Measurements from ENCODE around the gene MLH1.
"Not testable (repeated sequence)": the region's sequence is repeated elsewhere in the genome, so short reads cannot be mapped to it uniquely, and the experiment has no call there.

Gene MLH1

DNA sequence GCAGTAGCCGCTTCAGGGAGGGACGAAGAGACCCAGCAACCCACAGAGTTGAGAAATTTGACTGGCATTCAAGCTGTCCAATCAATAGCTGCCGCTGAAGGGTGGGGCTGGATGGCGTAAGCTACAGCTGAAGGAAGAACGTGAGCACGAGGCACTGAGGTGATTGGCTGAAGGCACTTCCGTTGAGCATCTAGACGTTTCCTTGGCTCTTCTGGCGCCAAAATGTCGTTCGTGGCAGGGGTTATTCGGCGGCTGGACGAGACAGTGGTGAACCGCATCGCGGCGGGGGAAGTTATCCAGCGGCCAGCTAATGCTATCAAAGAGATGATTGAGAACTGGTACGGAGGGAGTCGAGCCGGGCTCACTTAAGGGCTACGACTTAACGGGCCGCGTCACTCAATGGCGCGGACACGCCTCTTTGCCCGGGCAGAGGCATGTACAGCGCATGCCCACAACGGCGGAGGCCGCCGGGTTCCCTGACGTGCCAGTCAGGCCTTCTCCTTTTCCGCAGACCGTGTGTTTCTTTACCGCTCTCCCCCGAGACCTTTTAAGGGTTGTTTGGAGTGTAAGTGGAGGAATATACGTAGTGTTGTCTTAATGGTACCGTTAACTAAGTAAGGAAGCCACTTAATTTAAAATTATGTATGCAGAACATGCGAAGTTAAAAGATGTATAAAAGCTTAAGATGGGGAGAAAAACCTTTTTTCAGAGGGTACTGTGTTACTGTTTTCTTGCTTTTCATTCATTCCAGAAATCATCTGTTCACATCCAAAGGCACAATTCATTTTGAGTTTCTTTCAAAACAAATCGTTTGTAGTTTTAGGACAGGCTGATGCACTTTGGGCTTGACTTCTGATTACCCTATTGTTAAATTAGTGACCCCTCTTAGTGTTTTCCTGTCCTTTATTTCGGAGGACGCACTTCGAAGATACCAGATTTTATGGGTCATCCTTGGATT, at the start of gene MLH1:
TSS of gene MLH1 (plus strand) at position 193 of the 958 bp plus-strand sequence. CDS start at position 223, 30 bp downstream.
- DNase-seq (ENCODE audit: low spot score), result peak; percentile 100

DNA sequence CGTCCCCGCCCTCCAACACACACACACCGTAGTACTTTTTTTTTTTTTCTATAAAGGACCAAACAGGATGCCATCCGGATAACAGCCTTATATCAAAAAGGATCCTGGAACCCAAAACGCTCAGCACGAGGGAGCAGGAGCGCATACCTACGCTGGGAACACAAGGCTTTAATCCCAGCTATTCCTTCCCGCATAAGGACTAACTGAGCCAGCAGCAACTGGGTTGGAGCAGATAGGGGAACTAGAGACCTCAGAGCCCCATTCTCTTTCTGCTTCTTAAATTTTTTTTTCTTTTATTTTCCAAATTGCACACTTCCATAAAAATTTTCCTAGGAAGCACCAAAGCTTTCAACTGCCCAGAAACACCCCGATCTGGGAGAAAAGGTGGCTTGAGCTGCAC, 49.7 kb upstream of the MLH1 start:
- DNase-seq (ENCODE audit: low spot score), result no peak

GRCh38 chr3:36944012-36944640, 49.2 kb upstream of the MLH1 start:
- no peak for DNase-seq (ENCODE audit: low spot score)

GRCh38 chr3:36944641-36945270, 48.6 kb upstream of the MLH1 start, which contains the start of gene TRANK1:
TRANK1 (minus strand) TSS chr3:36945054; CDS start chr3:36944809, 245 bp downstream.
- peak; percentile 83 for DNase-seq (ENCODE audit: low spot score)

DNA sequence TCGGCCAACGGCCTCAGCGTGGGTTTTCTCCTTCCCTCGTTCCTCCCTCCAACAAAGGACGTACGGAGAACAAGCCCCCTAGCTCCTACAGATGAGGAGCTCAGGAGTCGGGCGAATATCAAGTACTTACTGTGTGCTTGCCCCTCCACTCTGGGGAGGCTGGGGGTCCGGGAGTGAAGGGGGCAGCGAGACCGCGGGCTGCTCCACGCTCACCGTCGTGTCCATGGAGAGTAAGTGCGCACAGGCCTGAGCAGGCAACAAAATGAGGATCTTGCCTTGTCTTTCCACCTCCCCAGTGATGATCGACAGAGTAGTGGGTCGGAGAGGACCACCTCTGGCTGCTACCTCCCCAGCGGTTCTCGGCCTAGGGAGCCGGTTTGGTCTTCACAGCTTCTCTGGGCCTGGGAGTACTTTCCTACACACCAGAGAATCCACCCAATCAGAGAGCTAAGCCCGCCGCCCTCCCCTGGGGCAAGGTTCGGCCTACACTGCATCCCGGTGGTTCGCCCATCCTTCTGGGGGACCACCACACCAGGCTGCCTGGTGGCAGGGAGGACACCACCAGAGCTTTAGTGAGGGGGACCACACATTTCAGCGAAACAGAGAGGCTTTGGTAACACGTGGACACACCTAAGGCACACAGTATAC, 47.9 kb upstream of the MLH1 start:
- DNase-seq (ENCODE audit: low spot score), result no peak

GRCh38 chr3:36947814-36948213, 45.5 kb upstream of the MLH1 start:
- not testable (repeated sequence) for DNase-seq (ENCODE audit: low spot score)

DNA sequence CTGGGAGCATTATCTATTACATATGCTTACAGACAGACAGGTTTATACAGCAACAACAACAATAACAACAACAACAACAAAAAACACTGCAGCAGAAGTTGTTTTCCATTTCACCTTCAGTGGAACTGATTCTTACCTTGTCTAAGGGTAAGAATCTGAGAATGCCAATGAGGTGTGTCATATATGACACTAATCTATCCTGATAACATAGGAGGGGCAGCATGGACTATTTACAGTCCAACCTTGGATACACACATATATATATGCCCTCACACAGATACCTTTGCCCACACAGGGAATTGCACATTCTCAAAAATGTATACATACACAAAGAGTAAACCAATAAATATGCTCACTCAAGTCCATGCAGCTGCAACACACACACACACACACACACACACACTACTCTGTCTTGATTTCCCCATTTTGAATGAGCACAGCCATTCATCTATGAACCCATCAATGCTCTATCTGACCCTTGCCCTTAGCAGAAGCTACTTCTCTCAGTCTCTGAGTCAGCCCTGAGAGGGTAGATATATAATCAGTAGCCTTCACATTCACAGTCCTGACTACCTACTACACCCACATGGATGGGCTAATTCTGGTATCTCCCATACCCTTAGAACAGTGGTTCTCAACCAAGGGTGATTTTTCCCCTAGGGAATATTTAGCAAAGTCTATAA, 38.7 kb upstream of the MLH1 start:
- DNase-seq (ENCODE audit: low spot score), result no peak

GRCh38 chr3:36956155-36956554, 37.2 kb upstream of the MLH1 start:
- DNase-seq (ENCODE audit: low spot score), result no peak

DNA sequence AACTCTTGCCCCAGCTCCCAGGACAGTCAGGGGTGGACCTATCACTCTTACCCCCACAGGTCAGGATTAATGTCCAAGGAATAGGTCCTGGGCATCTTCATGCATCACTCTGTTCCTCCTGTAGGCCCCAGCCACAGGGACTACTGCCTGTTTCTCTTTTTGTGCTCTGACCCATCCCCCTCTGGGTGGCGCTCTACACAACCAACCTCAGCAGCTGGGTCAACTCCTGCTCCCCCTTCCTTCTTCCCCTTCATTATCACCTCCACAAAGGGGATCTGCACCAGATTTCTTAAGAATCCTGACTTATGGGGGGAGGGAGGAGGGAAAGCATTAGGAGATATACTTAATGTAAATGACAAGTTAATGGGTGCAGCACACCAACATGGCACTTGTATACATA, 36.3 kb upstream of the MLH1 start:
- DNase-seq (ENCODE audit: low spot score), result no peak

- DNase-seq (ENCODE audit: low spot score), result peak; percentile 19
Measured at GRCh38 chr3:36957862-36958686, 35.2 kb upstream of the MLH1 start.

GRCh38 chr3:36959821-36960220, 33.5 kb upstream of the MLH1 start:
- no peak for DNase-seq (ENCODE audit: low spot score)

- no peak for DNase-seq (ENCODE audit: low spot score)
Measured at GRCh38 chr3:36960502-36960901, 32.8 kb upstream of the MLH1 start.

DNA sequence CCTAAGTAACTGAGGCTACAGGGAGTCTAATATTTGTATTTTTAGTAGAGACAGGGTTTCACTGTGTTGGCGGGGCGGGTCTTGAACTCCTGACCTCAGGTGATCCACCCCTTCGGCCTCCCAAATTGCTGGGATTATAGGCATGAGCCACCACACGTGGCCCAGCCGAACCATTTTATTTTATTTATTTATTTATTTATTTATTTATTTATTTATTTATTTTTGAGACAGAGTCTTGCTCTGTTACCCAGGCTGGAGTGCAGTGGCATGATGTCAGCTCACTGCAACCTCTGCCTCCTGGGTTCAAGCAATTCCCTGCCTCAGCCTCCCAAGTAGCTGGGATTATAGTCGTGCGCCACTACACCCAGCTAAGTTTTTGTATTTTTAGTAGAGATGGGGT, 30.3 kb upstream of the MLH1 start:
- not testable (repeated sequence) for DNase-seq (ENCODE audit: low spot score)

DNA sequence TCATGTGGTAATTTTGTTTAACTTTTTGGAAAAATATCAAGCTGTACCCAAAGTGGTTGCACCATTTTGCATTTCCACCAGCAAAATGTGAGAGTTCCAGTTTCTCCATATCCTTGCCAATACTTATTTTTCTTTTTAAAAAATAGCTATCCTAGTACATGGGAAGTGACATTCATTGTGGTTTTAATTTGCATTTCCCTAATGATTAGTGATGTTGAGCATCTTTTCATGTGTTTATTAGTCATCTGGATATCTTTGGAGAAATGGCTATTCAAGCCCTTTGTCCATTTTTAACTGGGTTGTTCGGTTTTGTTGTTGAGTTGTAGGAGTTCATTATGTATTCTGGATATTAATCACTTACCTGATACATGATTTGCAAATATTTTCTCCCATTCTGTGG, 29.0 kb upstream of the MLH1 start:
- no peak for DNase-seq (ENCODE audit: low spot score)

GRCh38 chr3:36964817-36965216, 28.5 kb upstream of the MLH1 start:
- no peak for DNase-seq (ENCODE audit: low spot score)

DNA sequence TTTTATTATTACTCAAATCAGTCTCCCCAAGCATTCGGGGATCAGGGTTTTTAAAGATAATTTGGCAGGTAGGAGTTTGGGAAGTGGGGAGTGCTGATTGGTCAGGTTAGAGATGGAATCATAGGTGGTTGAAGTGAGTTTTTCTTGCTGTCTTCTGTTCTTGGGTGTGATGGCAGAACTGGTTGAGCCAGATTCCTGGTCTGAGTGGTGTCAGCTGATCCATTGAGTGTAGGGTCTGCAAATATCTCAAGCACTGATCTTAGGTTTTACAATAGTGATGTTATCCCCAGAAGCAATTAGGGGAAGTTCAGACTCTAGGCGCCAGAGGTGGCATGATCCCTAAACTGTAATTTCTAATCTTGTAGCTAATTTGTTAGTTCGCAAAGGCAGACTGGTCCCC, 27.9 kb upstream of the MLH1 start:
- no peak for DNase-seq (ENCODE audit: low spot score)

DNA sequence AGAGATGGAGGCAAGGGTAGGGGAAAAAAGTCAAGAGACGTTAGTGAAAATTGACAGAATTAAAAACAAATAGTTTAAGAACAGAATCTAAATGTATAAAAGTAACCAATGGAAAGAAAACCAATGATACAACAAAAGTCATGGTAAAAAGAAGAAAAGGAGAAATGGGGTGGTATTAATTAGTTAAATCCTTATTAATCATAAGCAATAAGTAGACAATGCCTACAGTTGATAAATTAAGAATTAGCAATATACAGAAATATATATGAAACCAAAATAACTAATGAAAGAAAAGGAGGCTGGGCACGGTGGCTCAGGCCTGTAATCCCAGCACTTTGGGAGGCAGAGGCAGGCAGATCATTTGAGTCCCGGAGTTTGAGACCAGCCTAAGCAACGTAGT, 24.2 kb upstream of the MLH1 start:
- DNase-seq (ENCODE audit: low spot score), result no peak

- DNase-seq (ENCODE audit: low spot score), result peak; percentile 73
Measured at GRCh38 chr3:36969540-36970432, 23.5 kb upstream of the MLH1 start.

- DNase-seq (ENCODE audit: low spot score), result no peak
Measured at GRCh38 chr3:36972163-36972562, 21.2 kb upstream of the MLH1 start.

- DNase-seq (ENCODE audit: low spot score), result no peak
Measured at GRCh38 chr3:36973139-36973538, 20.2 kb upstream of the MLH1 start.
